Measurements from ENCODE around the gene PTAR1. TPM values are rescaled to one million over a fixed set of nuclear protein-coding genes. Genes with fewer than 3 reads are reported as not detected.
"Not testable (repeated sequence)": the region's sequence is repeated elsewhere in the genome, so short reads cannot be mapped to it uniquely, and the experiment has no call there.

The PTAR1 gene
- 8.1 and 21.0 TPM in 2 replicates for total RNA-seq (2014; rRNA removed; shearing (Covaris generic); ENCODE audit: low replicate concordance)

GRCh38 chr9:69759421-69760277 is at the start of gene PTAR1:
PTAR1 (minus strand) TSS chr9:69760011; CDS start chr9:69759938, 73 bp downstream.
- Histone ChIP-seq H3K36me3 (peaks cover 3% of the 10 kb centered on the region; the same call in 1 of the 2 replicates), H3K27me3 (no peaks in the 10 kb centered on the region), H3K4me3 (peak within 1 kb of the TSS; percentile 67), H3K9me3 (no peaks in the 10 kb centered on the region)
- peak; percentile 87 for DNase-seq

DNA sequence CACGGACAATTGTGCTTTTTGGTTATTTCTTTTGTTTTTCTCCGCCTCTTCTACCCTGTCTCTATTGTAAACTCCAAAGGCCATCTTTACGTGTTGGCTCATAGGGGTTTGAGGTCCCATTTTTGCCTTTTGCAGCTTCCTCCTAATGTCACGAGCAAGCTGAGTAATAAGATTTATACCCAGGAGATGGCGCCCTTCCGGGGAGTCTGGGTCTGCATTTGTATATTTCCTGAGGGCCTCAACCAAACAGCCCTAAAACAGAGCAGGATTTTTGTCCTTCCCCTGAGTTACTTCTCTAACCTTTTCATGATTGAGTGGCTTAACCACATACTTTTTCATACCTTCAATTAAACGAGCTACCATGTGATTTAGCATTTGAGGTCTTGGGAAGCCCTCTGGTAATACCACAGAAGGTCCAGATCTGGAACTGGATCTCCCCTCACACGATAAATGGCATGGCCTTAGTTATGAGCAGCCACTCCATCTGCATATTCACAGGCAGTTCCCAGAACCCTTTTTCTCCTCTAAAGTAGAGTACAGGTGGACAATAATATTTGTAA is 49.6 kb upstream of the PTAR1 start:
- H3K9me3 ChIP-seq: no peaks in the 10 kb centered on the region
- H3K27me3 ChIP-seq: no peaks in the 10 kb centered on the region
- no peak for DNase-seq
- no peak overlapping the region for H3K4me3 ChIP-seq
- no peaks in the 10 kb centered on the region for H3K36me3 ChIP-seq

GRCh38 chr9:69806627-69807026 is 46.8 kb upstream of the PTAR1 start:
- Histone ChIP-seq H3K4me3 (no peak overlapping the region), H3K9me3 (no peaks in the 10 kb centered on the region), H3K36me3 (no peaks in the 10 kb centered on the region), H3K27me3 (no peaks in the 10 kb centered on the region)
- no peak for DNase-seq

- H3K4me3 ChIP-seq: no peak overlapping the region
- H3K9me3 ChIP-seq: no peaks in the 10 kb centered on the region
- no peaks in the 10 kb centered on the region for H3K36me3 ChIP-seq
- H3K27me3 ChIP-seq: no peaks in the 10 kb centered on the region
- no peak for DNase-seq
These were observed 46.2 kb upstream of the PTAR1 start for GRCh38 chr9:69805962-69806515.

DNA sequence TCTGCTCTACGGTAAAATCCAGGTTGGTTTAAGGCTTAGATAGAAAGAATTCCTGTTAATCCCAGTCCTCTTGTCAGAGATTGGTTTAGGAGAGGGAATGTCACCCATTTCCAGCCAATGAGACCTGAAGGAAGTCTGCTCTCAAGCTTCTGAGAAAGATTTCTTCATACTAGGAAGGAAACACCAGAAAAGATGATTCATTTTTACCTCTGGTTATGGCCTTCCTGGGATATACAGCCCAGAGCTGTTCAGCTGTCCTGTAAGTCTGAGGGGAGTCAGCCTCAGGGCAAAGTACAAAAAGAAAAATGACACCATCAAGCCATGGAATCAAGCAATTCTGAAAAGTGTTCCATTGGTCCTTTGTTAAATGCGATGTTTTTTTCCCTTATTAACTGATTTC is 42.2 kb upstream of the PTAR1 start:
- no peaks in the 10 kb centered on the region for H3K9me3 ChIP-seq
- no peaks in the 10 kb centered on the region for H3K27me3 ChIP-seq
- H3K36me3 ChIP-seq: no peaks in the 10 kb centered on the region
- DNase-seq: no peak
- no peak overlapping the region for H3K4me3 ChIP-seq

DNA sequence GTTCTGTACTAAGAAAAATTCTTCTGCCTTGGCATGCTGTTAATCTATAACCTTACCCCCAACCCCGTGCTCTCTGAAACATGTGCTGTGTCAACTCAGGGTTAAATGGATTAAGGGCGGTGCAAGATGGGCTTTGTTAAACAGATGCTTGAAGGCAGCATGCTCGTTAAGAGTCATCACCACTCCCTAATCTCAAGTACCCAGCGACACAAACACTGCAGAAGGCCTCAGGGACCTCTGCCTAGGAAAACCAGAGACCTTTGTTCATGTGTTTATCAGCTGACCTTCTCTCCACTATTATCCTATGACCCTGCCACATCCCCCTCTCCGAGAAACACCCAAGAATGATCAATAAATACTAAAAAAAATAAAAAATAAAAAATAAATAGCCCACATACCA is 40.2 kb upstream of the PTAR1 start:
- not testable (repeated sequence) for H3K4me3 ChIP-seq, H3K27me3 ChIP-seq, DNase-seq, H3K9me3 ChIP-seq, H3K36me3 ChIP-seq

DNA sequence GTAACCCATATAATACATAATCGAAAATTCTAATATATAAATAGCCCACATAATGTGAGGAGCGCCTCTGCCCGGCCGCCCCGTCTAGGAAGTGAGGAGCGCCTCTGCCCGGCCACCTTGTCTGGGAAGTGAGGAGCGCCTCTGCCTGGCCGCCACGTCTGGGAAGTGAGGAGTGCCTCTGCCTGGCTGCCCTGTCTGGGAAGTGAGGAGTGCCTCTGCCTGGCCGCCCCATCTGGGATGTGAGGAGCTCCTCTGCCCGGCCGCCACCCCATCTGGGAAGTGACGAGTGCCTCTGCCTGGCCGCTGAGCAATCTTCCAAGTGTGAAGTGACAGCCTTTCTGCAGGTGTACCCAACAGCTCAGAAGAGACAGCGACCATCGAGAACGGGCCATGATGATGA is 39.7 kb upstream of the PTAR1 start:
- H3K27me3 ChIP-seq, H3K36me3 ChIP-seq, H3K9me3 ChIP-seq, H3K4me3 ChIP-seq, DNase-seq: not testable (repeated sequence)

- Histone ChIP-seq H3K27me3 (no peaks in the 10 kb centered on the region), H3K36me3 (no peaks in the 10 kb centered on the region), H3K4me3 (no peak overlapping the region), H3K9me3 (no peaks in the 10 kb centered on the region)
- DNase-seq: no peak
These were observed 38.9 kb upstream of the PTAR1 start for GRCh38 chr9:69798744-69799143.

GRCh38 chr9:69797675-69798074 is 37.9 kb upstream of the PTAR1 start:
- no peak for DNase-seq
- Histone ChIP-seq H3K4me3 (no peak overlapping the region), H3K27me3 (no peaks in the 10 kb centered on the region), H3K36me3 (no peaks in the 10 kb centered on the region), H3K9me3 (no peaks in the 10 kb centered on the region)

DNA sequence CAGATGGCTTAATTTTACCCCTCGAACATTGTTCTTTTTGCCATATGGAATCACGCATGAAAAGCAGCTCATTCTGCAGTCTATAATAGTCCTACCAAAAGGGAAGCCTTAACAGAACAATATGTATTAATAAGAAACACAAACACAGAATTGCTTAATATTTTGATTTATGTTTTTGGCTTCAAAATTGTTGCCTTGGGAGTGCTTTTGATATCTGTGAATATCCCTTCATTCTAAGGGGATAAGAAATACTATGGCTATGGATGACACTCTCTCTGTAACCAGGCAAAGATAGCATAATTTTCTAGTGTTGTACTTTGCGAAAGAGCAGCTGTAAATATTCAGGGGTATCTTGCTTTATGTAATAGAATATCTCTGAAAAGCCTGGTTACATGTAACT is 34.5 kb upstream of the PTAR1 start:
- no peak for DNase-seq
- H3K36me3 ChIP-seq: no peaks in the 10 kb centered on the region
- H3K27me3 ChIP-seq: 0 out of 2 replicates have a peak, but pooled peaks cover under 1% of the 10 kb centered on the region
- H3K4me3 ChIP-seq: no peak overlapping the region
- H3K9me3 ChIP-seq: no peaks in the 10 kb centered on the region

DNA sequence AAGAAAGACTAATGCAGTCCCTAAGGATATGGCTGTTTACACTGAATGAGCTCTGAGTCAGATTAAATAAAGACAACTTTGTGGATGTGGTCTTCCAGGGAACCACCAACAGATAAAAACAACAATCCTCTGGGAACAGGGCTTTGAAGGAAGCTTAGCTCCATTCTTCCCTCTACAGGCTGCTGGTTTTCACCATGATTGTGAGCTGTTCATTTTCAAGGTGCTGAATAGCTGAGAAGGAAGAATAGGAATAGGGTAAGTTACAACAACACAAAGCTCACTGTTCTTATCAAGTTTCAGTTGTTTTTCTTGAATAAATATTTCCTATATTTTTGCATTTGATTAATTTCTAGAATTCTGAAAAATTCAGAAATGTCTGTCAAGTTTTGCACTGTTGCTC is 25.9 kb upstream of the PTAR1 start:
- Histone ChIP-seq H3K9me3 (no peaks in the 10 kb centered on the region), H3K36me3 (no peaks in the 10 kb centered on the region), H3K27me3 (0 out of 2 replicates have a peak, but pooled peaks cover 2% of the 10 kb centered on the region), H3K4me3 (no peak overlapping the region)
- no peak for DNase-seq

GRCh38 chr9:69773258-69773657 is 13.4 kb upstream of the PTAR1 start:
- Histone ChIP-seq H3K9me3 (no peaks in the 10 kb centered on the region), H3K27me3 (no peaks in the 10 kb centered on the region), H3K36me3 (no peaks in the 10 kb centered on the region), H3K4me3 (no peak overlapping the region)
- no peak for DNase-seq

- peak; percentile 10 for DNase-seq
- Histone ChIP-seq H3K9me3 (no peaks in the 10 kb centered on the region), H3K36me3 (no peaks in the 10 kb centered on the region), H3K4me3 (no peak overlapping the region), H3K27me3 (no peaks in the 10 kb centered on the region)
These were observed 12.1 kb upstream of the PTAR1 start for GRCh38 chr9:69771775-69772418.

DNA sequence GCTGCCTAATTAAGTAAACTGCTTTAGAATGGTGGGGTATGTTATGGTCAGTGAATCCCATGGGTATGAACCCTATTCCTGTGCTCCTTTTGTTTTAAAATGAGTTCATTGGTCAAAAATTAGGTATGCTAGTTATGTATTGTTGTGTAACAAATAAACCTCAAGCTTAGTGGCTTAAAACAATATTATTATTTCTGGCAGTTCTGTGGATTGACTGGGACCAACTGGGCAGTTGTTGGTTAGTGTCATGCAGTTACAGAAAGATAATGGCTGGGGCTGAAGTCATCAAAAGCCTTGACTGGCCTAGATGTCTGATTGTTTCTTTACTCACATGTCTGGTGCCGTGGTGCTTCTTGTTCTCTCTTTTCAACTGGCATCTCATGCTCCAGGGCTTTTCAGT is 8.9 kb upstream of the PTAR1 start:
- Histone ChIP-seq H3K9me3 (no peaks in the 10 kb centered on the region), H3K36me3 (no peaks in the 10 kb centered on the region), H3K4me3 (no peak overlapping the region), H3K27me3 (no peaks in the 10 kb centered on the region)
- DNase-seq: no peak

GRCh38 chr9:69768101-69768500 is 8.3 kb upstream of the PTAR1 start:
- DNase-seq: no peak
- no peak overlapping the region for H3K4me3 ChIP-seq
- H3K36me3 ChIP-seq: no peaks in the 10 kb centered on the region
- no peaks in the 10 kb centered on the region for H3K9me3 ChIP-seq
- no peaks in the 10 kb centered on the region for H3K27me3 ChIP-seq

DNA sequence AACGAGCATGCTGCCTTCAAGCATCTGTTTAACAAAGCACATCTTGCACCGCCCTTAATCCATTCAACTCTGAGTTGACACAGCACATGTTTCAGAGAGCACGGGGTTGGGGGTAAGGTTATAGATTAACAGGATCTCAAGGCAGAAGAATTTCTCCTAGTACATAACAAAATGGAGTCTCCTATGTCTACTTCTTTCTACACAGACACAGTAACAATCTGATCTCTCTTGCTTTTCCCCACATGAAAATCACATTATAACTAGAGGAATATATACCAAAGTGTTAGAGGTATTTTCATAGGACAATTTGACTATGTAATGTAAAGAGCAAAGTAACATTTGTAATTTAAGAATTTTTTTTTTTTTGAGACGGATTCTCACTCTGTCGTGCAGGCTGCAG is 4.1 kb upstream of the PTAR1 start:
- not testable (repeated sequence) for H3K9me3 ChIP-seq, DNase-seq, H3K36me3 ChIP-seq, H3K4me3 ChIP-seq, H3K27me3 ChIP-seq

GRCh38 chr9:69762527-69762926 is 2.7 kb upstream of the PTAR1 start:
- no peak for DNase-seq
- Histone ChIP-seq H3K4me3 (no peak overlapping the region), H3K27me3 (no peaks in the 10 kb centered on the region), H3K9me3 (no peaks in the 10 kb centered on the region), H3K36me3 (no peaks in the 10 kb centered on the region; the same call in 1 of the 2 replicates)

Data from MG63 (cell line).